B cell (primary cell): ENCODE measurements around the gene AGTR1. TPM values are rescaled to one million over a fixed set of nuclear protein-coding genes. Genes with fewer than 3 reads are reported as not detected.

Source experiments
- ATAC-seq: fragments of 200-7000 bp; cut with Tn5 transposase; one replicate; pipeline ENCODE4 v1.10.0; 2021; ENCODE audit warnings: low read depth, mild to moderate bottlenecking, moderate number of reproducible peaks, moderate library complexity
- CTCF ChIA-PET: fragments of 350-600 bp; sonication (Branson Sonifier 250); formaldehyde crosslinking; loops from one replicate; lab custom pipeline; 2021; ENCODE audit warnings: antibody characterized with exemption, inconsistent platforms; lab: Charles Lee
- POLR2A ChIA-PET: fragments of 350-600 bp; sonication (Branson Sonifier 250); formaldehyde crosslinking; loops from one replicate; lab custom pipeline; 2021; ENCODE audit warnings: antibody characterized with exemption; lab: Charles Lee
- DNase-seq: peaks from one replicate; pipeline ENCODE4 v3.0.0; 2013
- H2AFZ ChIP-seq: 2 replicates; pipeline ENCODE4 v1.6.1; 2012; ENCODE audit warnings: mild to moderate bottlenecking, low read depth, low read length; ENCODE audit not compliant: insufficient read depth, poor library complexity, severe bottlenecking
- H3K27ac ChIP-seq, 2 donors: 1 replicate in 1 of 2; 2 replicates in 1 of 2; pipeline ENCODE4 v1.5.1; 2012 to 2013; ENCODE audit warnings: low read length in 2 of 2, mild to moderate bottlenecking in 2 of 2, moderate library complexity in 1 of 2
- H3K27me3 ChIP-seq, 4 experiments: fragments of 200-600 bp in 1 of 4; sonication (generic) in 1 of 4; replicated peaks in 1 of 4; 1 replicate in 2 of 4; 2 replicates in 2 of 4; pipeline versions ENCODE4 v1.6.1 to v1.7.0; 2013 to 2016; ENCODE audit warnings: low read length in 3 of 4, mild to moderate bottlenecking in 2 of 4, mixed read lengths in 1 of 4, moderate library complexity in 1 of 4; ENCODE audit not compliant: insufficient read depth in 4 of 4, control insufficient read depth in 3 of 4; ENCODE audit errors: control extremely low read depth in 1 of 4
- H3K36me3 ChIP-seq, 2 experiments: replicated peaks in 1 of 2; 1 replicate in 1 of 2; 2 replicates in 1 of 2; pipeline versions ENCODE4 v1.6.1 to v1.7.1; 2013; ENCODE audit warnings: low read length in 1 of 2; ENCODE audit not compliant: insufficient read depth in 2 of 2, control insufficient read depth in 1 of 2; ENCODE audit errors: control extremely low read depth in 1 of 2, extremely low read depth in 1 of 2
- H3K4me1 ChIP-seq, 2 donors: fragments of 200-600 bp in 1 of 2; sonication (generic) in 1 of 2; 1 replicate in 1 of 2; 2 replicates in 1 of 2; pipeline versions ENCODE4 v1.5.1 to v1.6.1; 2013 to 2017; ENCODE audit warnings: low read length in 2 of 2; ENCODE audit not compliant: control insufficient read depth in 2 of 2, insufficient read depth in 2 of 2
- H3K4me2 ChIP-seq: replicated peaks from 2 replicates; pipeline ENCODE3; 2012; ENCODE audit warnings: mild to moderate bottlenecking, low read depth, low read length; ENCODE audit not compliant: poor library complexity, severe bottlenecking
- H3K4me3 ChIP-seq, 5 experiments: fragments of 200-600 bp in 1 of 5; sonication (generic) in 1 of 5; 1 replicate in 3 of 5; 2 replicates in 2 of 5; pipeline versions ENCODE4 v1.5.1 to v1.7.0; 2011 to 2016; ENCODE audit warnings: low read length in 4 of 5, mild to moderate bottlenecking in 4 of 5, low read depth in 2 of 5, control low read depth in 1 of 5, moderate library complexity in 1 of 5; ENCODE audit not compliant: insufficient read depth in 1 of 5; ENCODE audit errors: control extremely low read depth in 1 of 5, extremely low read depth in 1 of 5
- H3K79me2 ChIP-seq: fragments of 200-600 bp; sonication (generic); one replicate; pipeline ENCODE4 v1.6.0; 2016; ENCODE audit warnings: low read length; ENCODE audit not compliant: control insufficient read depth, insufficient read depth
- H3K9ac ChIP-seq: fragments of 200-600 bp; sonication (generic); 2 replicates; pipeline ENCODE4 v1.6.1; 2017; ENCODE audit warnings: mild to moderate bottlenecking, low read length, moderate library complexity
- H3K9me3 ChIP-seq, 3 donors: one replicate each; pipeline versions ENCODE4 v1.6.1 to v1.7.1; 2013; ENCODE audit warnings: low read length in 2 of 3; ENCODE audit not compliant: control insufficient read depth in 2 of 3, insufficient read depth in 1 of 3; ENCODE audit errors: control extremely low read depth in 1 of 3
- H4K20me1 ChIP-seq: 2 replicates; pipeline ENCODE4 v1.6.0; 2012; ENCODE audit warnings: mild to moderate bottlenecking, low read length; ENCODE audit not compliant: insufficient read depth, control insufficient read depth, poor library complexity, severe bottlenecking
- H3K27ac Mint-ChIP-seq: one replicate; pipeline ENCODE4 v1.8.0; 2021; ENCODE audit warnings: mixed read lengths
- H3K27me3 Mint-ChIP-seq: one replicate; pipeline ENCODE4 v1.8.0; 2021; ENCODE audit warnings: mixed read lengths
- H3K4me1 Mint-ChIP-seq: one replicate; pipeline ENCODE4 v1.8.0; 2021; ENCODE audit warnings: mixed read lengths
- H3K4me3 Mint-ChIP-seq: one replicate; pipeline ENCODE4 v1.8.0; 2021; ENCODE audit warnings: mixed read lengths
- H3K9me3 Mint-ChIP-seq: one replicate; pipeline ENCODE4 v1.8.0; 2022; ENCODE audit warnings: mixed read lengths; ENCODE audit not compliant: insufficient read depth
- CTCF ChIP-seq: fragments of 200-600 bp; IDR thresholded peaks from one replicate; pipeline ENCODE4 v1.8.0; 2022; ENCODE audit warnings: antibody characterized with exemption, mild to moderate bottlenecking
- EZH2 ChIP-seq: IDR thresholded peaks from 2 replicates; pipeline ENCODE4 v1.6.1; 2012; ENCODE audit warnings: borderline replicate concordance, low read depth, mild to moderate bottlenecking, moderate library complexity, low read length; ENCODE audit not compliant: insufficient read depth, poor library complexity, severe bottlenecking
- WGBS: methylation state at CpG from one replicate; pipeline ENCODE4 v1.1.5; 2013; ENCODE audit warnings: missing lambda C conversion rate; ENCODE audit not compliant: insufficient coverage; 5-methylcytosine and 5-hydroxymethylcytosine counted together
- intact Hi-C: fragments of 100-400 bp; cut with micrococcal nuclease; formaldehyde crosslinking; loops from one replicate; pipeline ENCODE4 v1.10.0; 2022
- polyA plus RNA-seq: library from polyadenylated mRNA; depleted of rRNA; stranded (reverse); fragments of >200 nt; gene quantifications from 2 replicates; pipeline ENCODE4 v1.2.3, GENCODE V29; 2012
- total RNA-seq, 2 donors: library from RNA; stranded (reverse); fragments of 120-200 nt in 1 of 2; gene quantifications; 1 replicate in 1 of 2; 2 replicates in 1 of 2; pipeline versions ENCODE4 v1.2.3 to v1.2.4, GENCODE V29; 2013 to 2022

AGTR1 gene
- total and polyA plus RNA-seq, 2 donors (not counting 1 experiment from before 2014, with no cell fraction given): not detected

- Histone ChIP-seq H3K9me3 (peaks cover 0 to 2% (median 0%) of the 10 kb centered on the region in 3 donors), H3K27me3 (no peaks in the 10 kb centered on the region), H3K36me3 (no peaks in the 10 kb centered on the region), H3K9ac (no peak overlapping the region), H3K4me1 (no peaks in the 10 kb centered on the region), H3K27ac (no peak overlapping the region), H3K79me2 (no peaks in the 10 kb centered on the region), H3K4me2 (no peak overlapping the region), H2AFZ (no peak overlapping the region), H4K20me1 (no peaks in the 10 kb centered on the region), H3K4me3 (no peak overlapping the region)
- no CpG with 5 or more reads among the region's 2 CpGs for WGBS
- TF ChIP-seq EZH2 (no peak), CTCF (no peak)
- Mint-ChIP-seq H3K27me3 (no peaks in the 10 kb centered on the region), H3K9me3 (no peaks in the 10 kb centered on the region), H3K27ac (no peak overlapping the region), H3K4me1 (no peaks in the 10 kb centered on the region), H3K4me3 (no peak overlapping the region)
- intact Hi-C loops: no loop called here
- no peak for DNase-seq
- ATAC-seq: no peak
- ChIA-PET CTCF (no interaction called here), POLR2A (no interaction called here)
Observed at GRCh38 chr3:148790370-148790769, 92.7 kb downstream of the AGTR1 start.

DNA sequence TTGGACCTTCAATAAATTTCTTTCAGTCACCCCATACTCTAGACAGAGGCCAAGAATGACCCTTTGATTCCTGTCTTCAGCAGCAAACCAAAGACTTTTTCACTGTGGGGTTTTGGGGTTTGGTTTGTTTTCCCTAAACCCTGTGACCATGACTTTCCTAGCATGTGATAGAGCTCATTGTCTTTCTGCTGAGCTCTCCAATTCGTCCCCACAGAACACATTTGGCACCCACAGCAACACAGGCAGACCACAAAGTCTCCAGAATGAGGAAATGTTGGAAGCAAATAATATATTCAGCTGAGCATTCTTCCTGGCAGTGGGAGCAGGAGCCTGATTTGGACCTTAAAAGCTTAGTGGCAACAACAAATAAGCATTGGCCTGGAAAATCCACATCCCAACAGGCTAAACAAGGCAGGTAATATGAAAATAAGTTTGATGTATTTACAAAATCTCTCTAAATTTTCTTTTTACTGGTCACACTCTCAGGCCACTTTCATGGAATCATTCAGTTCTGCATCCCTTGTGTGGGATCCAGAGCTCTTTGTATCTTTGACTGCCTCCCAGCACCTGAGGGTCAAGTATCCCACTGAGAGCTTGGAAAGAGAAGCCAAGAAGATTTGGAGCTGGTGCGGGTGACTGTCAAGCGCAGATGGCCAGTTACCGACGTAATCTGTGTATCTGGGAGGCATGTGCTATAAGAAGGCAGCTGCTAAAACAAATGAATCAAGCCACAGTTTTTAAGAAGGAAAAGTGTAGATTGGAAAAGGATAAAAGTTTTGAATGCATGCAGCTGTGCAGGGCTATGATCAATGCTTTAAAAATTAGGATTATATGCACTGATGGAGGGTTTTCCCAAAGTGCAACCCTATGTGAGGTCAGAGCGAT, 93.4 kb downstream of the AGTR1 start:
- H3K4me1 ChIP-seq: no peaks in the 10 kb centered on the region
- H3K4me3 ChIP-seq: no peak overlapping the region
- no peak for TF ChIP-seq EZH2
- TF ChIP-seq CTCF: no peak
- H3K4me3 Mint-ChIP-seq: no peak overlapping the region
- no peak overlapping the region for H3K27ac Mint-ChIP-seq
- no peak overlapping the region for H2AFZ ChIP-seq
- intact Hi-C loops: no loop called here
- no peak overlapping the region for H3K4me2 ChIP-seq
- H3K9me3 ChIP-seq: no peaks in the 10 kb centered on the region
- H3K79me2 ChIP-seq: no peaks in the 10 kb centered on the region
- no peaks in the 10 kb centered on the region for H3K9me3 Mint-ChIP-seq
- H3K36me3 ChIP-seq: no peaks in the 10 kb centered on the region
- POLR2A ChIA-PET: no interaction called here
- H3K27ac ChIP-seq: no peak overlapping the region
- H3K27me3 ChIP-seq: no peaks in the 10 kb centered on the region
- ATAC-seq (no peak), DNase-seq (no peak)
- CTCF ChIA-PET: no interaction called here
- H3K9ac ChIP-seq: no peak overlapping the region
- WGBS: 95% methylated on average over 5 of the region's 6 CpGs
- H3K4me1 Mint-ChIP-seq: no peaks in the 10 kb centered on the region
- no peaks in the 10 kb centered on the region for H4K20me1 ChIP-seq
- no peaks in the 10 kb centered on the region for H3K27me3 Mint-ChIP-seq
